HL-60 (cell line): Measurements from ENCODE around the gene ITPK1.

Source experiments
- GABPA ChIP-seq: IDR thresholded peaks from 2 replicates; pipeline ENCODE4 v1.6.1; 2012; ENCODE audit warnings: low read depth
- POLR2AphosphoS5 ChIP-seq: IDR thresholded peaks from 2 replicates; pipeline ENCODE4 v1.6.1; 2012; ENCODE audit warnings: low read depth
- SPI1 ChIP-seq: IDR thresholded peaks from 2 replicates; pipeline ENCODE4 v1.6.1; 2012; ENCODE audit warnings: low read depth, mild to moderate bottlenecking, borderline replicate concordance
- TF ChIP-seq, protein P1 (sequence below): IDR thresholded peaks from one replicate; pipeline ENCODE4 v1.5.1; 2011; ENCODE audit warnings: low read length, control low read depth, inconsistent platforms; ENCODE audit not compliant: insufficient read depth
- TF ChIP-seq, protein P2 (sequence below): IDR thresholded peaks from 2 replicates; pipeline ENCODE4 v1.6.1; 2012; ENCODE audit warnings: low read depth; ENCODE audit not compliant: insufficient replicate concordance

DNA sequence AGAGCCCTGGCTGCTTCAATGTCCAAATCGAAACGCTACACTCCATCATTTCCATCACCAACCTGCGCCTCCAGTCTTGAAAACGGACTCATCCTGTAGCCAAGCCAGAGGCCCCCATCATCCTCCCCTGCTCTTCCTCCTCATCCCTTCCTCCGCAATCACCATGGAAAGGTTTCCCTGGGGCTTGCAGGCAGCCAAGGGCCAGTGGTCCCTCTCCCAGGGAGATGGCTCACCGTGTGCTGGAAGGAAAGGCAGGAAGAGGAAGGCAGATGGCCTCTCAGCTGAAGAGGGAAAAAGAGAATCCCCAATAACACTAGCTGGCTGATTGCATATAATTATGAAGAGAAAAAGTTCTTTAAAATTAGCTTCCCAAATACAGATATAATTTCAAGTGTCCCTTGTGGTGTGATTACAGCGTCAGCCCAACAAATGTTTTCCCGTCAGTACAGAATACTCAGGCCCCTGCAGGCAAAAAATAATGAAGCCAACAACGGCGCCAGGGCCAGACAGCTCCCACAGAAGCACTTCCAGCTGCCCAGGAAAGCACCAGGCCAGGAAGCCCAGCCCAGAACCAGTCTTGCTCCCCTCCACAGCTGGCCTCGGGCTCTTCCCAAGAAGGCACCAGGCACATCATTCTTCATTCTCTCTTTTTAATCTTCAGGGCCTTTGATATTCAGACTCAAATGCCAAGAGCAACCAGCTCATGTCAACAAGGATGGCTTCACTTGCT lies 24.7 kb downstream of the ITPK1 start:
- TF ChIP-seq, protein P1, sequence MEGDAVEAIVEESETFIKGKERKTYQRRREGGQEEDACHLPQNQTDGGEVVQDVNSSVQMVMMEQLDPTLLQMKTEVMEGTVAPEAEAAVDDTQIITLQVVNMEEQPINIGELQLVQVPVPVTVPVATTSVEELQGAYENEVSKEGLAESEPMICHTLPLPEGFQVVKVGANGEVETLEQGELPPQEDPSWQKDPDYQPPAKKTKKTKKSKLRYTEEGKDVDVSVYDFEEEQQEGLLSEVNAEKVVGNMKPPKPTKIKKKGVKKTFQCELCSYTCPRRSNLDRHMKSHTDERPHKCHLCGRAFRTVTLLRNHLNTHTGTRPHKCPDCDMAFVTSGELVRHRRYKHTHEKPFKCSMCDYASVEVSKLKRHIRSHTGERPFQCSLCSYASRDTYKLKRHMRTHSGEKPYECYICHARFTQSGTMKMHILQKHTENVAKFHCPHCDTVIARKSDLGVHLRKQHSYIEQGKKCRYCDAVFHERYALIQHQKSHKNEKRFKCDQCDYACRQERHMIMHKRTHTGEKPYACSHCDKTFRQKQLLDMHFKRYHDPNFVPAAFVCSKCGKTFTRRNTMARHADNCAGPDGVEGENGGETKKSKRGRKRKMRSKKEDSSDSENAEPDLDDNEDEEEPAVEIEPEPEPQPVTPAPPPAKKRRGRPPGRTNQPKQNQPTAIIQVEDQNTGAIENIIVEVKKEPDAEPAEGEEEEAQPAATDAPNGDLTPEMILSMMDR, result no peak
- TF ChIP-seq, protein P2, sequence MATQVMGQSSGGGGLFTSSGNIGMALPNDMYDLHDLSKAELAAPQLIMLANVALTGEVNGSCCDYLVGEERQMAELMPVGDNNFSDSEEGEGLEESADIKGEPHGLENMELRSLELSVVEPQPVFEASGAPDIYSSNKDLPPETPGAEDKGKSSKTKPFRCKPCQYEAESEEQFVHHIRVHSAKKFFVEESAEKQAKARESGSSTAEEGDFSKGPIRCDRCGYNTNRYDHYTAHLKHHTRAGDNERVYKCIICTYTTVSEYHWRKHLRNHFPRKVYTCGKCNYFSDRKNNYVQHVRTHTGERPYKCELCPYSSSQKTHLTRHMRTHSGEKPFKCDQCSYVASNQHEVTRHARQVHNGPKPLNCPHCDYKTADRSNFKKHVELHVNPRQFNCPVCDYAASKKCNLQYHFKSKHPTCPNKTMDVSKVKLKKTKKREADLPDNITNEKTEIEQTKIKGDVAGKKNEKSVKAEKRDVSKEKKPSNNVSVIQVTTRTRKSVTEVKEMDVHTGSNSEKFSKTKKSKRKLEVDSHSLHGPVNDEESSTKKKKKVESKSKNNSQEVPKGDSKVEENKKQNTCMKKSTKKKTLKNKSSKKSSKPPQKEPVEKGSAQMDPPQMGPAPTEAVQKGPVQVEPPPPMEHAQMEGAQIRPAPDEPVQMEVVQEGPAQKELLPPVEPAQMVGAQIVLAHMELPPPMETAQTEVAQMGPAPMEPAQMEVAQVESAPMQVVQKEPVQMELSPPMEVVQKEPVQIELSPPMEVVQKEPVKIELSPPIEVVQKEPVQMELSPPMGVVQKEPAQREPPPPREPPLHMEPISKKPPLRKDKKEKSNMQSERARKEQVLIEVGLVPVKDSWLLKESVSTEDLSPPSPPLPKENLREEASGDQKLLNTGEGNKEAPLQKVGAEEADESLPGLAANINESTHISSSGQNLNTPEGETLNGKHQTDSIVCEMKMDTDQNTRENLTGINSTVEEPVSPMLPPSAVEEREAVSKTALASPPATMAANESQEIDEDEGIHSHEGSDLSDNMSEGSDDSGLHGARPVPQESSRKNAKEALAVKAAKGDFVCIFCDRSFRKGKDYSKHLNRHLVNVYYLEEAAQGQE, result no peak
- TF ChIP-seq GABPA (no peak), POLR2AphosphoS5 (no peak), SPI1 (no peak)
